DMS 273 (cell line): ENCODE data around the gene SH3PXD2A.
"Not testable (repeated sequence)": the region's sequence is repeated elsewhere in the genome, so short reads cannot be mapped to it uniquely, and the experiment has no call there.

ENCODE experiments used
- DNase-seq: peaks from one replicate; lab custom pipeline; 2025; ENCODE audit not compliant: unreplicated experiment; lab: John Stamatoyannopoulos, UW

Gene SH3PXD2A

GRCh38 chr10:103813312-103813711 lies 42.1 kb downstream of the SH3PXD2A start:
- not testable (repeated sequence) for DNase-seq

GRCh38 chr10:103812432-103812831 lies 42.9 kb downstream of the SH3PXD2A start:
- no peak for DNase-seq

GRCh38 chr10:103812004-103812403 lies 43.4 kb downstream of the SH3PXD2A start:
- no peak for DNase-seq

- DNase-seq = no peak
Measured at GRCh38 chr10:103811463-103811862, 43.9 kb downstream of the SH3PXD2A start.

- no peak for DNase-seq
Measured at GRCh38 chr10:103808780-103809179, 46.6 kb downstream of the SH3PXD2A start.

GRCh38 chr10:103807996-103808395 lies 47.4 kb downstream of the SH3PXD2A start:
- DNase-seq = no peak

GRCh38 chr10:103806395-103807187 lies 48.8 kb downstream of the SH3PXD2A start:
- DNase-seq = peak; percentile 18

DNA sequence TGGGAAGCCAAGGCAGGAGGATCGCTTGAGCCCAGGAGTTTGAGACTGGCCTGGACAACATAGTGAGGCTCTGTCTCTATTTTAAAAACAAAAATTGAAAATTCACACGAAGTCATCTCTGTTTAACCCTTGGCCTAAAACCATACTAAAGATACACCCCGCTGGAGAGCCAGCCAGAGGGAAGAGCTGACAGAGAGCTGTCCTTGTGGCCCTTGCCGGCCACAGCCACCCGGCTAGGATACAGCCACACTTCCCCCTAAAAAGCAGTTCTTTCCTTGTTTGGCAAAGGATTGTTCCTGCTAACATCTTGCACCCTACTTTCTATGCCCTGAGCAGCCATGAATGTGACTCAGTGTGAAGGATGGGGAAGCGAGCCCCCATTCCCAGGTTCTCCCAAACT lies 49.6 kb downstream of the SH3PXD2A start:
- DNase-seq = no peak

GRCh38 chr10:103804871-103805270 lies 50.5 kb downstream of the SH3PXD2A start:
- DNase-seq = no peak

DNA sequence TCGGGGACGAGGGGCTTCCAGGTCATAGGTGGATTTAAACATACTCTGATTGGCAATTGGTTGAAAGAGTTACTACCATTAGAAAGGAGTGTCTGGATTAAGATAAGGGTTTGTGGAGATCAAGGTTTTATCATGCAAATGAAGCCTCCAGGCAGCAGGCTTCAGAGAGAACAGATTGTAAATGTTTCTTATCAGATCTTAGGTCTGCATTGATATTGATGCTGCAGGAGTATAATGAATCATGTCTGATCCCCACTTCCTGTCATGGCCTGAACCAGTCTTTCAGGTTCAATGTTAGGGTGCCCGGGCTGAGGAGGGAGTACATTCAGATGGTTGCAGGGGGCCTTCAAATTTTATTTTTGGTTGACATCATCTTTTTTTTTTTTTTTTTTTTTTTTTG lies 51.4 kb downstream of the SH3PXD2A start:
- peak; percentile 18 for DNase-seq

GRCh38 chr10:103802637-103803353 lies 52.6 kb downstream of the SH3PXD2A start:
- no peak for DNase-seq

DNA sequence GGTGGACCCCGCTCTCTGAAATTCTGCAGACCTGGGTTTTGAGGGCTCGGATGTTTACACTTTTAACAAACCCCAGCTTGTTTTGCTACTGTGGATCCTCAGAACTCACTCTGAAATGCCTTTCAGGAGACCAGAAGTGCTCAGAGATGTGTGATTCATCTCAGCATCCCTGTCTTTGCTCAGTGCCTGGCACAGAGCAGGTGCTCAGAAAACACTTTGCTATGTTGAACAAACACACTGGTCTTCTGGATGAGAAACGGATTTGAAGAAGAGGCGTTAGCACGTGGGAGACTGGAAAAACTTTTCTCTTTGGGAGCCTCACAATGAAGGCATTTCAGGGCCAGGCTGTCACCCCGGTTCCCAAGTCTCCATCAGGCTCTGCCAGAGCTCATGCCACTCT lies 53.3 kb downstream of the SH3PXD2A start:
- DNase-seq = no peak

- DNase-seq = no peak
Measured at GRCh38 chr10:103800789-103801540, 54.4 kb downstream of the SH3PXD2A start.

- no peak for DNase-seq
Measured at GRCh38 chr10:103800089-103800488, 55.3 kb downstream of the SH3PXD2A start.

- no peak for DNase-seq
Measured at GRCh38 chr10:103799341-103799740, 56.0 kb downstream of the SH3PXD2A start.

GRCh38 chr10:103798511-103798910 lies 56.9 kb downstream of the SH3PXD2A start:
- no peak for DNase-seq

DNA sequence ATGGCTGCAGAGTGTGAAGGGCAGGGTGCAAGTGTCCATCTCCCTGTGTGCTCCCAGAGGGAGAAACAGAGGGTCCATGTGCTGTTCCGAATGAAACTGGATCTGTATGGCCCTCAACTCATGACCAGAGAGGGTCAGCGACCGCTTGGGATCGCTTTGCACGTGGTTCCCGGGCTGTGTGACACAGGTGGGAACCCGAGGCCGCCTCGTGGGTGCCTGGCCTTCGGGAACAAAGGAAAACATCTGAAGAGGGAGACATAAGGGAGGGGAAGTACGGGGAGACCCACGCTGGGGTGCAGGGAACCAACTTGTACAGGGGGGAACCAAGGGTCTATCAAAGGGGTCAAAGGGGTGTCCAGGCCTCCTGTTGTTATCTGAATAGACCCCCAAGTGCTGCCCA lies 57.5 kb downstream of the SH3PXD2A start:
- no peak for DNase-seq

GRCh38 chr10:103795634-103796270 lies 59.6 kb downstream of the SH3PXD2A start:
- DNase-seq = no peak

DNA sequence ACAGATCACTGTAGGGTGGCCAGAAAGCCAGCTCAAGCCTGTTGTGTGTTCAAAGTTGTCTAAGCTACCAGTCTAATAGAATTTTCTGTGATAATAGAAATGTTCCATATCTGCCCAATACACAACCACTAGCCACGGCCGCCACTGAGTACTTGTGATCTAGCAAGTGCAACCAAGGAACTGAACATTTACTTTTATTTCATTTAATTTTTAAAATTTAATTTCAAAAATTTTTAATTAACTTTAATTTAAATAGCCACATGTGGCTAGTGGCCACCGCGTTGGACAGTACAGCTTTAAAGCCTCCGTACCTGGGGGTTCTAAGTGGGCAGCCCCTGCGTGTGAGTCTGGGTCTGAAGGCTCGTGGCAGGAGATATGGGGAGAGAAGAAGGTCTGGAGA lies 60.4 kb downstream of the SH3PXD2A start:
- no peak for DNase-seq

GRCh38 chr10:103793920-103794883 lies 61.2 kb downstream of the SH3PXD2A start:
- DNase-seq = no peak
